ENCODE results near the gene HABP2. TPM values are rescaled to one million over a fixed set of nuclear protein-coding genes. Genes with fewer than 3 reads are reported as not detected.

Gene HABP2
- total RNA-seq, 4 donors from 2014 or later: 0.72 TPM; not detected in 3

DNA sequence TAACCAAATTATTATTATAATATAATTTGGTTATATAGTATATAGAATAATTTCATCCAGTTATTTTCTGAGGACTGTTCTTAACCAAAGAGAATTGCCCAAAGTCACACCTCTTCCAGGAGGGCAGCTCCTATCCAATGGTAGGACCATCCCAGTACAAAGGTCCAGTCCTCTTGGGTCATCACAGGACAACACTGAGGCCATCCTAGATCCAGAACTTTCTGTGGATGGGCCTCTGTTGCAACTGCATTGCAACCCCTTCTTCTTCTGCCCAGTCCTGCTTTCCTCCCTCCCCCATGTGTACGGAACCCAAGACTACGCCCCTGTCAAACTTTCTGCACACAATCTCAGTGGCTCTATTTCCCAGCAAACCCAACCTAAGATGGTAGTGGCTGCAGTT, 5.4 kb upstream of the HABP2 start:
- no peaks in the 10 kb centered on the region for H3K9me3 ChIP-seq
- WGBS: 91% methylated on average over 2 of the region's 2 CpGs
- H3K4me3 ChIP-seq: no peak overlapping the region
- TF ChIP-seq CTCF (IDR thresholded peaks at IDR 0.05): no peak
- TF ChIP-seq EP300 (IDR thresholded peaks at IDR 0.05): no peak
- no peak for TF ChIP-seq POLR2A (IDR thresholded peaks at IDR 0.05)
- no peak for TF ChIP-seq POLR2AphosphoS5 (IDR thresholded peaks at IDR 0.05)
- H3K27ac ChIP-seq: no peak overlapping the region
- H3K36me3 ChIP-seq: no peaks in the 10 kb centered on the region
- no peak for DNase-seq (ENCODE audit: low spot score in 2 of 2)
- H3K4me1 ChIP-seq: peaks cover 6% of the 10 kb centered on the region
- H3K27me3 ChIP-seq: peaks cover 6% of the 10 kb centered on the region

DNA sequence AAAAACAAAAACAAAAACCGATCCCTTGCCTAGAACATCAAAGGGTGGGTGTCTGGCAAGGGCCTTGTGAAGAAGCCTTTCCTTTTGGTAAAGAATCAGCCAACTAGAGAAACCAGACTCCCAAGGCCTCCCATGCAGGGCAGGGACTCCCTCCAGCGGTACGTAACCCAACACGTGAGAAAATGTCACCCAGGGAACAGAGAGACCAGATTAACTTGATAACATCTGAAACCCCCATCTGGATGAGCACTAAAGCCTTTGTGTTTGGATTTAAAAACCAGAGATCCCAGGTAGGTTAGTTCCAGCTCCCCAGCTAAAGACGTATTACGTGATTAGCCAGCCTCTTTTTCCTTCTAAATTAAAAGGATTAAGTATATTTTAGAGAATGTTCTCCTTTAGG, 3.0 kb upstream of the HABP2 start:
- H3K27ac ChIP-seq: no peak overlapping the region
- no peak for TF ChIP-seq POLR2A (IDR thresholded peaks at IDR 0.05)
- no peak for TF ChIP-seq CTCF (IDR thresholded peaks at IDR 0.05)
- no peak for TF ChIP-seq EP300 (IDR thresholded peaks at IDR 0.05)
- no peak for TF ChIP-seq POLR2AphosphoS5 (IDR thresholded peaks at IDR 0.05)
- no peaks in the 10 kb centered on the region for H3K36me3 ChIP-seq
- peaks cover 6% of the 10 kb centered on the region for H3K27me3 ChIP-seq
- DNase-seq (ENCODE audit: low spot score in 2 of 2): no peak
- 94% methylated on average over 6 of the region's 6 CpGs for WGBS
- peaks cover 14% of the 10 kb centered on the region for H3K4me1 ChIP-seq
- H3K9me3 ChIP-seq: no peaks in the 10 kb centered on the region
- H3K4me3 ChIP-seq: no peak overlapping the region

DNA sequence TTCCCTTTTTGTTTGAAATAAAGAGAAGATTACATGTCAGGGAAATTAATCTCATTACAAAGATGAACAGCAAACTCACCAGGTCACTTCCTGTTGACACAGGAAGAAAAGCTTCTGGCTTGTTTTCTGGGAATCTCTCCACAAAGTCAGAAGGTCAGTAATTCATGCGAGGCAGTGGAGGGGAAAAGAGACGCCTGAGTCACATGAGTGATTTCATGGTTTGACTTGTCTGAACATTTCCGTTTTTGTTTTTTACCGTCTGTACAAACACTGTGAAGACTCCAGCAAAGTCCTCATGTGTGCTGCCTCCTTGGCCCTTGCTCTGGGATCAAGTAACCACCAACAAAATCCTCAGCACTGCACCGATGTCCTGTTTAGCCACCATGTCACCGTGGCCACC, 2.5 kb upstream of the HABP2 start:
- 70% methylated on average over 6 of the region's 6 CpGs for WGBS
- DNase-seq (ENCODE audit: low spot score in 2 of 2): no peak
- no peak overlapping the region for H3K27ac ChIP-seq

GRCh38 chr10:113552014-113552413, 839 bp upstream of the HABP2 start:
- WGBS: 69% methylated on average over 3 of the region's 3 CpGs
- no peak overlapping the region for H3K27ac ChIP-seq
- no peak for DNase-seq (ENCODE audit: low spot score in 2 of 2)
- no peaks in the 10 kb centered on the region for H3K9me3 ChIP-seq
- H3K36me3 ChIP-seq: no peaks in the 10 kb centered on the region
- TF ChIP-seq POLR2AphosphoS5 (IDR thresholded peaks at IDR 0.05): no peak
- no peak for TF ChIP-seq POLR2A (IDR thresholded peaks at IDR 0.05)
- no peak for TF ChIP-seq CTCF (IDR thresholded peaks at IDR 0.05)
- TF ChIP-seq EP300 (IDR thresholded peaks at IDR 0.05): no peak
- H3K27me3 ChIP-seq: no peaks in the 10 kb centered on the region
- peaks cover 15% of the 10 kb centered on the region for H3K4me1 ChIP-seq
- H3K4me3 ChIP-seq: no peak overlapping the region

More for the DNA sequence above, 2.5 kb upstream of the HABP2 start:
- H3K36me3 ChIP-seq: no peaks in the 10 kb centered on the region
- H3K27me3 ChIP-seq: peaks cover 6% of the 10 kb centered on the region
- H3K4me3 ChIP-seq: no peak overlapping the region
- H3K9me3 ChIP-seq: no peaks in the 10 kb centered on the region
- TF ChIP-seq POLR2A (IDR thresholded peaks at IDR 0.05) (no peak), EP300 (IDR thresholded peaks at IDR 0.05) (no peak), POLR2AphosphoS5 (IDR thresholded peaks at IDR 0.05) (no peak), CTCF (IDR thresholded peaks at IDR 0.05) (no peak)
- H3K4me1 ChIP-seq: peaks cover 14% of the 10 kb centered on the region

- Histone ChIP-seq H3K4me3 (no peak overlapping the region), H3K9me3 (no peaks in the 10 kb centered on the region), H3K27ac (no peak overlapping the region), H3K36me3 (no peaks in the 10 kb centered on the region), H3K27me3 (no peaks in the 10 kb centered on the region), H3K4me1 (peaks cover 24% of the 10 kb centered on the region)
- 89% methylated on average over 2 of the region's 2 CpGs for WGBS
- no peak for DNase-seq (ENCODE audit: low spot score in 2 of 2)
- no peak for TF ChIP-seq POLR2AphosphoS5 (IDR thresholded peaks at IDR 0.05)
- no peak for TF ChIP-seq CTCF (IDR thresholded peaks at IDR 0.05)
- no peak for TF ChIP-seq EP300 (IDR thresholded peaks at IDR 0.05)
- no peak for TF ChIP-seq POLR2A (IDR thresholded peaks at IDR 0.05)
Measured at GRCh38 chr10:113553149-113553548, 296 bp downstream of the HABP2 start.

All from suprapubic skin (tissue), 4 donors.